KOPT-K1 (cell line): Measurements from ENCODE around the gene ARMH4.

Experiments
- H3K27ac ChIP-seq: fragments of 200-600 bp; sonication (generic); 2 replicates; pipeline ENCODE4 v1.5.1; 2016; ENCODE audit warnings: antibody characterized with exemption, mild to moderate bottlenecking, low read depth, low read length; ENCODE audit not compliant: poor library complexity, severe bottlenecking
- H3K36me3 ChIP-seq: fragments of 200-600 bp; sonication (generic); 2 replicates; pipeline ENCODE4 v1.5.1; 2017; ENCODE audit warnings: antibody characterized with exemption, mild to moderate bottlenecking, low read length, moderate library complexity; ENCODE audit not compliant: insufficient read depth
- H3K9me3 ChIP-seq: fragments of 200-600 bp; sonication (generic); 2 replicates; pipeline ENCODE4 v1.5.1; 2017; ENCODE audit warnings: antibody characterized with exemption, low read length, mild to moderate bottlenecking; ENCODE audit not compliant: insufficient read depth, poor library complexity, severe bottlenecking

Gene ARMH4

DNA sequence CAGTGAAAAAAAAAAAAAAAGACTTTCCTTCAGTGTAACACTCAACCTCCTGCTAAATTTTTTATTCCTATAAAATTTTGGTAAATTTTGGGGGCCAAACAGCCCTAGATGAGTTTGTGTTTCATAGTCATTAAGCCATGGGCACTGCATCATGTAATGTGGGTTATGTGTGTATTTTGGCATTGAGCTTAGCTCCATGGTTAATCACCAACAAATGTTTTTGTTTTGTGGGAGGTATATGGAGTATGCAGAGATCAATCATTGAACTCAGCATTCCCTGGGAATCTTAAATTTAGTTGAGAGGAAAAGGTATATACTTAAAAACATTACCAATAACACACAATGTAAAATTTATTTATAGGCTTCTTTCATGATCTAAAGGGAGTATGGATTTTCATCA lies 8.5 kb upstream of the ARMH4 start:
- H3K36me3 ChIP-seq, result no peaks in the 10 kb centered on the region
- H3K27ac ChIP-seq, result no peak overlapping the region
- H3K9me3 ChIP-seq, result no peaks in the 10 kb centered on the region

DNA sequence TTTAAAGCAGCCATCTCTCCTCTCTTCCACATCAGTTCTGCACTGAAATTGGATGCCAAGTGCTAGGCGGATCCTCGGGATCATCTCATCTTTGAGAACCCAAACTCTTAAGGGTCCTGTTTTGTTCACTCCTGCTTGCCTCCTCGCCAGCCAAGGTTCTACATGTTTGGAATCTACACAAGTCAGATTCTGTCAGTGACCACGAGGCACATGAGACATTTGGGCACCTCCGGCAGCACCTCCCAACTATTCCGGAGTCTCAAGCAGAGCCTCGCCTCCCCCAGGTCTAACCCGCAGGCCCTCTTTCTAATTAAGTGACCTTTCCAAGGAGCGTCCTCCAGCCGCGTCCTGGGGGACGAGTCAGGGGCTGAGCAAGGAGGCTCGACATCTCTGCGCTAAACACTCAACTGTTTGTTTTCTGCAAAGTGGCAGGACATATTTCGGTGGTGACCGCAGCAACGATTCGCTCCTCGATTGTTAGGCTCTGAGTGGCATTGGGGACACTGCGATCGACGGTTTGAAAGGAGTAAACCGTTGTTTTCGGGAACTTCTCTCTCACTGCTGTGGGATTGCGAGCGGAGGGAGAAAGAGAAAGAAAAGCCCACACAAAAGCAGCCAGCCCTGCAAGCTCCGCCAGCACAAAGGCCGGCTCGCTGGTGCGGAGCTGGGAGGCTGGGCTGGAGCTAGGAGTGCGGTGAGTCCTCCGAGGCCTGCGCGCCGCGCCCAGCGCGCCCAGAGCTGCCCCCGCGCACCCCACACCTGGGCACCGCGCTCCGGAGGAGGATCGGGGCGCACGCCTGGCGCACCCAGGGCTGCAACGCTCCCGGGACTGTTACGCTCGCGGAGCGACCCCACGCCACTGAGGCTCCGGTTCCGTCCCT lies 640 bp downstream of the ARMH4 start:
- Histone ChIP-seq H3K36me3 (no peaks in the 10 kb centered on the region), H3K9me3 (no peaks in the 10 kb centered on the region), H3K27ac (no peak overlapping the region)

DNA sequence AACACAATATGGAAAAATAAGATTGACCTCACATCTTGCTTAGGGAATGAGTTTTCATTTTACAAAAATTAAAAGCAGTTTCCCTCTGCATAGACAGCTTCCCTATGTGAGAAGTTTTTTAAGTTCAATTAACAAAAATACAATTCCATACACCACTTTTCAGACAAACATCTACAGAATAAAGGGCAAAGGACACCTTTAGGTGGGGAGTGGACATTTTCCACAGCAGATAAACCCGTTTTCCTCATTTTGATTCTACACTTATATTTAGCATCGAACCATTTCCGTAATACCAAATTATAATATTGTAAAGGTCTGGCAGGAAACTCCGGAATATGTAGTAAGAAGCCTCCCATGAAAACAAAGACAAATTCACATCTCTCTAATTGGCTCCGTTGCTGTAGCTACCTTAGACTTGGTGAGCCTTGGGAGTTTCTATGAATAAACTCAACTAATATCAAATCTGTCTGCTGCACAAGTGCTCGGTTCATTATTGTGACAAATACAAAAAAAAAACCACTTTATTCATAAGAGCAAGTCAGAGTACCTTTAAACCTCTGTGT lies 1.7 kb downstream of the ARMH4 start:
- Histone ChIP-seq H3K9me3 (no peaks in the 10 kb centered on the region), H3K27ac (no peak overlapping the region), H3K36me3 (no peaks in the 10 kb centered on the region)

DNA sequence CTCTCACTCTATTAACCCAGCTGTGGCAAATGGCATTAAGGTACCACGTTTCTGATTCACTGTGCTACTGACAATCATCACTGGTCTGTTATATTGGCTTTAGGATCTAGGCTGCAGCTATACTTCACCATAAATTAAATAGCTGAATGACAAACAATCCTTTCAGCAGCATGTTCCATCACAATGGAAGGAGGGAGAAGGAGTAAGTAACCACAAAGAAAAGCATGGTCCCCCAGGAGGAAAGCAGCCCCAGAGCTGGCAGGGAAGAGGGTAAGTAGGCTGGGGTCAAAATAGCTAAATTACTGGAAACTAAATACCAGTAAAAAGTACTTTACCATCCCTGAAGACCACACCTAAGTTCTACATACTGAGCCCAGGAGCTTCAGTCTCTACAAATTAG lies 2.8 kb downstream of the ARMH4 start:
- Histone ChIP-seq H3K36me3 (no peaks in the 10 kb centered on the region), H3K27ac (no peak overlapping the region), H3K9me3 (no peaks in the 10 kb centered on the region)

DNA sequence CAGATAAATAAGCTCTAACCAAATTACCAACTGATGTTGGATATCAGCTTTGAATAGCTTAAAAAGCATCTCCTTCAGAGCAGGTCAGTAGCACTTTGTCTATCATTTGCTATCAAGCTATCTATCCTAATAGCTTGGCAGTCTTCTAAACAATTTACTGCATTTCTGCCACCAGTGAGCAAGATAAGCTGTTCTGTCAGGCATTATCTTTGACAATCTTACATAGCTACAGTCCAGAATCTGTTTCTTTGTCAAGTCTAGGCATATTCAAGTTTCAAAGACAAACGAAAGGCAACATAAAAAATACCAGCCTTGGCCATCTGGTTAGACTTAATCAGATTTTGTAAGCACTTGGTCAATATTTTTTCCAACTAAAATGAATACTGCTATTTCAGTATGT lies 5.6 kb downstream of the ARMH4 start:
- Histone ChIP-seq H3K27ac (no peak overlapping the region), H3K9me3 (no peaks in the 10 kb centered on the region), H3K36me3 (no peaks in the 10 kb centered on the region)

DNA sequence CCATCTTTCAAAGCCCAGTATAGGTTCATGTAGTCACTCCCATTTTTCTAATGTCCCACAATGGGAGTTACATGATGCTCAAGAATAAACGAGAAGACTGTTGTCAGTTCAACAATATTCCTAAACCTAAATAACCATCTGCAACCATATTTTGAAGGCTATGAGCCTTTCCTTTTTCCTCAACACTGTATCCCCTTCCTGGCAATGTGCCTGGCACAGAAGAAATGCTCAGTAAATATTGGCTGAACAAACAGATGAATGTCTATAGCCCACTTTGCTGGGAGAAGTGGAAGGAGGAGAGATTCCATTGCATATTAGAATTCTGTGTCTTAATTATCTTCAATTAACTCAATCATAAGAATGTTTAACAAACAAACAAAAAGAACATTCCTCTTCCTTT lies 6.1 kb downstream of the ARMH4 start:
- Histone ChIP-seq H3K36me3 (no peaks in the 10 kb centered on the region), H3K27ac (no peak overlapping the region), H3K9me3 (no peaks in the 10 kb centered on the region)

DNA sequence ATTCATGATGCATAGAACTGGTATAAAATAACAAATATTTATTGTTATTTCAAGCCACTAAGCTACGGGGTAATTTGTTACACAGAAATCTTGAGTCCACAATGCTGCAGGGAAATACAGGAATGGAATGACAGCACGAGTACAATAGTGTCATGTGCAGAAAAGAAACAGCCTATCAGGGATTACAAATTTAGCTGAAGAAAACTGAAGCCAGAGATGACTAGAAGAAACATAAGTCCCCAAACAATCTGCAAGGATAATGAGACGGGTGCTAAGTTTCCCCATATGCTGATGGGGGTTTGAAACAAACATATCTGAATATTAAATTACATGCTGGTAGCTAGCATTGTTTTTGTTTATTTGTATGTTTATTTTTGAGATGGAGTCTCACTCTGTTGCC lies 8.9 kb downstream of the ARMH4 start:
- H3K27ac ChIP-seq, result no peak overlapping the region

DNA sequence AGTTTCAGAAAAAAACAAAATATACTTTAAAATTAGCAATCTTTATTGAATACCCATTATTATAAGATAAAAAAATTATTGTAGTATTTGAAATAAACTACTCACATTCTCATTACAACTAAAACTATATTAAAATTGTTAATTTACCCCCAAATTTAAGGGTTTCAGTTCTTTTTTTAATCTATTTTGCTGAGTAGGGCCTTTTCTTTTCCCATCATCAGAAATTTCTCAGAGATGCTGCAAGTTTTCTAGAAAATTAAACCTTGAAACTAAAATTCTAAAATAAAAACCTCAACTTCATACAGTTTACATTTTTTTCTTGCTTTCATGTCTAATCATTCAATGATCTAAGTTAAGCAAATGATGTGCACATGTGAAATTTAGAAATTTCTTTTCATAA lies 10.1 kb downstream of the ARMH4 start:
- no peaks in the 10 kb centered on the region for H3K9me3 ChIP-seq
- H3K36me3 ChIP-seq, result no peaks in the 10 kb centered on the region
- no peak overlapping the region for H3K27ac ChIP-seq

More for the DNA sequence above, 8.9 kb downstream of the ARMH4 start:
- Histone ChIP-seq H3K36me3 (no peaks in the 10 kb centered on the region), H3K9me3 (no peaks in the 10 kb centered on the region)

DNA sequence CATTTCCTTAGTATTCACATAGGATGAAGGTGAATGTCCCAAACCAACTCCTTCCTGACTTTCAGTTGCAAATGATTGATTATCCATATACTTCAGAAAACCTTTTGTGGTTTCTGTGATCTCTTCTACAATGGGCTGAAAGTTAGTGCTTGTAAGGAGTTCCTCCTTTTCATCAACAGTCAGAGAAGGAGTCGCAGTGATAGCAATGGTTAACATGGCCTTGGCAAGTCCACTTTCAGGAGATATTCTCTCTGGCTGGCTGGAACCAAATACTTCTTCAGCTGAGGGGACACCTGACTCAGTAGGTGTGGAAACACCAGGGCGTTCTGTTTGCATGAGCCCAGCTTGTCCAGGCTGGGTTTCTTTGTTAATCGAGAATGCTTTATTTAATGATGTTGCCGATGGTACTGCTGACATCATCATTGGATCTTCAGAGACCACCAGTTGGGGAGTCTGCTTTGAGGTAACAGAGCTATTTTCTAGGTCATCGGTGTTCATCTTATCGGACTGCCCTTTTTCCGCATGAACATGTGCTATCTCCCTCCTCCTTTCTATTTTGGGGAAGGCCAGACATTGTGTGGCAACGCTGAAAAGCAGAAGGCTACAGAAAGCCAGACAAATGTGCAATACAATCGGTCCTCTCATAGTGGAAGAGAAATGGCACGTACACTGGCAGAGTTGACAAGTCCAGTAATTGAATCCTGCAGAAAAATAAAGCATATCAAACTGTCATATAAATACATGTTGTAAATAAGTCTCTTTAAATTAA lies 13.1 kb downstream of the ARMH4 start:
- Histone ChIP-seq H3K27ac (no peak overlapping the region), H3K36me3 (no peaks in the 10 kb centered on the region), H3K9me3 (no peaks in the 10 kb centered on the region)

DNA sequence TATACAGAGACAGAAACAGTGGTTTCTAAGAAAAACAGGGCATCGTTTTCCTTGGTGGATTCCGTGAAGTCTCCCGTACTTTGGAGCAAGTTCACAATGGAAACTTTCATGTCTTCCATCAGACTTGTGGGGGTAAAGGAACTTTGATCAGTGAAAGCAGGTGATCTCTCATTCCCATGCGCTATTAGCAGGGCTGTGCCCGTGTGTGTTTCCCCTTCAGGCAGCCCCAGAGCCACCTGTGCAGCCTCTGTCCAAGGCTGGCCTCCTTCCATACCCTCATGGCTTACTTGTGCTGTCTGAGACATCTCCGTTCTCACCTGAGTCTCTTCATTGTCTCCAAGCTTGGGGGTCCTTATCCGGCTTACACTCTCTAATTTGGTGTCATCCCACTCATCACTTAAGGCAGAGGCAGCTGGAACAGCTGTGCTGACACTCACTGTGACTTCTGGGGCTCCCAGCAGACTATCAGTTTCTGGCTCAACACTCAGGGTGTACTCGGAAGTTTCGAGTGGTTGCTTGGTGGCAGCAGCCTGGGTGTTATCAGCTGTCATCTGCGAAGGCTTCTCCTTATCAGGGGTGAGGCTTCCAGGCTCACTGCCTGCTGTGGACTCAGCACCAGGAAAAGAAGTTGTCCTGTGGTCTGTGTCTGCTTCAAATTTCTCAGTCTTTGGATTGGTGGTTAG lies 13.8 kb downstream of the ARMH4 start:
- Histone ChIP-seq H3K36me3 (no peaks in the 10 kb centered on the region), H3K27ac (no peak overlapping the region), H3K9me3 (no peaks in the 10 kb centered on the region)

DNA sequence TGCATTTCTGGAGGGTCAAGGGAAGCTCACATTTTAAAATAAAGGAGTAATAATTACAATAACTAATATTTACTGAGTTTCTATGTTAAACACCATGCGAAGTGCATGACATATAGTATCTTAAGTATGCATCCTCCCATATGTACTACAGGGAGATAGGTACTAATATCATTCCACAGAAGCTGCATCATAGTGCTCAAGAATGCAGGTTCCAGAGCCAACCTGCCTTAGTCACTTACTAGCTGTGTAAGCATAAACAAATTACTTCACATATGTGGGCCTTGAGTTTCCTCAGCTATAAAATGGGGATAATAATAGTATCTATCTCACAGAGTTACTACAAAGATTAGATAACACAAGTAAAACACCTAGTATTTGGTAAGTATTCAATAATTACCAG lies 18.3 kb downstream of the ARMH4 start:
- no peaks in the 10 kb centered on the region for H3K36me3 ChIP-seq
- H3K9me3 ChIP-seq, result no peaks in the 10 kb centered on the region
- H3K27ac ChIP-seq, result no peak overlapping the region

DNA sequence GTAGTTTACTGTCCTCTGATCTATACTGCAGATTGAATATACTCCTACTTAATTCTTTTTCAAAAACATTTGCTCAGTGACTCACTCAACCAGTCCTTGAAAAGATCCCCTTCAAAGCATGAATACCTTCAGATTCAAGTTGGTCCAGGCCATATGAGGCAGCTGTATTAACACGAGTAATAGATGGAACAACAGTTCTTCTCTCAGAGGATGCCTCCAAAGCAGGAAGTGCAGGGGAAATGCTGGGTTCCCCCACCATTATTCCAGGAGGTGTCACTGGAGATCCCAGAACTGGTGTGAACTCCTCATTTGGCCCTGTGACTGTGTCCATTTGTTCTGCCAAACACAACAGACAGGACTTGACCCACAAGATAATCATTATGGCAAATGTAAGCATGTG lies 20.6 kb downstream of the ARMH4 start:
- H3K27ac ChIP-seq, result no peak overlapping the region
- peaks cover under 1% of the 10 kb centered on the region for H3K9me3 ChIP-seq
- no peaks in the 10 kb centered on the region for H3K36me3 ChIP-seq

DNA sequence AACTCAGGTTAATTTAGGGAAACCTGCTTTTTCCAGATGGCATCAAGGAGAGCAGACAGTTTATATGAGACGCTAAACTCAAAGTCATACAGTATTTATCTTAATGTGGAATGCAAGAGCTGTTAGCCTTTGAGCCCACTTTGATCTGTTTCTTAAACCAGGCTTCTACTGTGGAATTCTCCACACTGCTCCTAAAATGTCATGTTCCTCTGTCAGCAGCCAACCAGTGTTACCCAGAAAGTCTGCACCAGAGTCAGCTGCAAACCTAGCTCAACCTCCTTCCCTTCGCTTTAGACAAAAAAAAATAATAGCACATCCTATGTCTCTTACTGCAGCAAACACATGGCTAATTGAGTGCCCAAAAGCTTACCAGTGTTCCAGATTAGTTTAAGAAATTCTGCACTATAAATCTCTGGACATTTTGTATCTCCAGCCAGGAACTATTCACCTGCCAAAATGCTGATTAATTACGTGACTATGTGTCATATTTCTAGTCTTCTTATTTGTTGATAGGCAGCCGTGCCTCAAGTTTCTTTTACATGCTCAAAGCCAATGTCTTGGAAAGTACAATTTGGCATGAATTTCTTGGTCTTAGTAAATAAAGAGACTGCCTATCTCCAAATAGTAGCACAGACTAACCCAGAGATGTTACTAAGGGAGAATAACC lies 21.8 kb downstream of the ARMH4 start:
- Histone ChIP-seq H3K27ac (no peak overlapping the region), H3K36me3 (no peaks in the 10 kb centered on the region), H3K9me3 (peaks cover 11% of the 10 kb centered on the region)

DNA sequence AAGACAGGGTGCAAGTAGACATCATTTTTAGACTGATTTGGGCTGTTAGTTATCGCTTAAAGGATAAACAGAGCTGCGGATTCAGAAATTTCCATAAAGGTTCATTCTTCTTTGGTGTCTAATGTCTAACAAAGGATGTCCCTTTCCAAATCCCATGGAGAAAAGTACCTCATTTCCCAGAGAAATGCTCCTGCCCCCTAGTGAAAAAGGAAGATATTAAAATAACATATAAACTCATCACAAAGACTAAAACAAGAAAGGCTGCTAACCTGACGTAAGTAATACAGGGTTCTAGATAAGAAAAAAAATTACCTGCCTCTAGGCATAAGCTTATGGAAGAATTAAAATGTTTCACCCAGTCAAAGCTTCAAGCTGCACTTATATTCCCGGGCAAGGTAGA lies 22.8 kb downstream of the ARMH4 start:
- peaks cover 11% of the 10 kb centered on the region for H3K9me3 ChIP-seq
- no peaks in the 10 kb centered on the region for H3K36me3 ChIP-seq
- no peak overlapping the region for H3K27ac ChIP-seq

DNA sequence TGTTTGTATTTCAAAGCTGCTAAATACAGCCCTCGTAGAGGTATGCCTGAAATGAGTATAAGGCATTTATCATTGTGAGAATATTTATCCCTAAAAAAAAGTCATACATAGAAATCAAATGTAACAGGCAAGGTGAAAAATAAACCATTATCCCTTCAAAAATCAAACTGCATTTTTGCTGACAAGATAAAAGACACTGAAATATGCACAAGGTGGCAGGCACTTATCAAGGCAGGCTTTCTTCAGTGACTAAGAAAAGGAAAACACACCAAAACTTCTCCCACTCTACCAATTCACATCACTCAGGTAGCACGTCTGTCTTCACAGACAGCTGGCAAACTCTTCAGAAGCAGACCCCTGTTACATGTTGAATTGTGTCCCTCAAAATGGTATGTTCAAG lies 23.6 kb downstream of the ARMH4 start:
- no peak overlapping the region for H3K27ac ChIP-seq
- H3K9me3 ChIP-seq, result peaks cover 11% of the 10 kb centered on the region
- H3K36me3 ChIP-seq, result no peaks in the 10 kb centered on the region
